H1 (cell line): ENCODE data around the gene POP5. TPM values are rescaled to one million over a fixed set of nuclear protein-coding genes. Genes with fewer than 3 reads are reported as not detected.

Source experiments
- CTCF ChIA-PET: fragments of 300-600 bp; sonication (Branson Sonifier 250); formaldehyde crosslinking; loops from one replicate; lab custom pipeline; 2021; ENCODE audit not compliant: partially characterized antibody; lab: Charles Lee
- POLR2A ChIA-PET: fragments of 300-600 bp; sonication (Branson Sonifier 250); formaldehyde crosslinking; loops from one replicate; lab custom pipeline; 2021; ENCODE audit warnings: inconsistent platforms; ENCODE audit not compliant: partially characterized antibody; lab: Charles Lee
- DNase-seq, 2 experiments: peaks; one replicate each; pipeline versions ENCODE4 v3.0.0 to v3.0.0-alpha.2; 2010 to 2022; ENCODE audit warnings: low spot score in 2 of 2, low read depth in 1 of 2, mixed read lengths in 1 of 2
- FAIRE-seq: peaks from 2 replicates; lab custom pipeline; 2011; peaks lifted over from hg19 to GRCh38; lab: Jason Lieb, UNC
- H2AFZ ChIP-seq: 2 replicates; pipeline ENCODE4 v1.8.1; 2012; ENCODE audit warnings: low read length, inconsistent platforms
- H2AK5ac ChIP-seq: 2 replicates; pipeline ENCODE4 v1.6.1; 2013; ENCODE audit warnings: low read depth, low read length
- H2BK120ac ChIP-seq: replicated peaks from 2 replicates; pipeline ENCODE3; 2013; ENCODE audit warnings: low read depth, low read length, inconsistent platforms
- H2BK12ac ChIP-seq: 2 replicates; pipeline ENCODE4 v1.6.1; 2013; ENCODE audit warnings: low read depth, low read length
- H2BK15ac ChIP-seq: 2 replicates; pipeline ENCODE4 v1.6.1; 2013; ENCODE audit warnings: low read length
- H2BK20ac ChIP-seq: 2 replicates; pipeline ENCODE4 v1.6.1; 2013; ENCODE audit warnings: low read length
- H2BK5ac ChIP-seq: 2 replicates; pipeline ENCODE4 v1.6.1; 2013; ENCODE audit warnings: low read depth, low read length
- H3K14ac ChIP-seq: 2 replicates; pipeline ENCODE4 v1.6.1; 2013; ENCODE audit warnings: inconsistent platforms; ENCODE audit not compliant: insufficient read length
- H3K18ac ChIP-seq: 2 replicates; pipeline ENCODE4 v1.6.1; 2013; ENCODE audit warnings: low read length; ENCODE audit errors: extremely low read depth
- H3K23ac ChIP-seq: 2 replicates; pipeline ENCODE4 v1.6.1; 2013; ENCODE audit warnings: inconsistent platforms; ENCODE audit not compliant: insufficient read length
- H3K23me2 ChIP-seq: 2 replicates; pipeline ENCODE4 v1.6.1; 2013; ENCODE audit warnings: low read depth, low read length
- H3K27ac ChIP-seq: 2 replicates; pipeline ENCODE4 v1.6.1; 2011; ENCODE audit warnings: low read depth, low read length, inconsistent platforms
- H3K27me3 ChIP-seq, 4 experiments: replicated peaks in 1 of 4; 1 replicate in 1 of 4; 2 replicates in 3 of 4; pipeline versions ENCODE4 v1.6.1 to v1.8.1; 2011 to 2013; ENCODE audit warnings: low read length in 3 of 4, mild to moderate bottlenecking in 3 of 4, inconsistent platforms in 2 of 4, mixed read lengths in 2 of 4, moderate library complexity in 1 of 4; ENCODE audit not compliant: control insufficient read depth in 3 of 4, insufficient read depth in 3 of 4; ENCODE audit errors: extremely low read depth in 1 of 4
- H3K36me3 ChIP-seq, 4 experiments: 2 replicates each; pipeline versions ENCODE4 v1.6.1 to v1.8.1; 2011 to 2013; ENCODE audit warnings: mild to moderate bottlenecking in 4 of 4, low read length in 3 of 4, moderate library complexity in 2 of 4, control low read depth in 1 of 4, inconsistent platforms in 1 of 4; ENCODE audit not compliant: insufficient read depth in 4 of 4, control insufficient read depth in 2 of 4
- H3K4ac ChIP-seq: replicated peaks from 2 replicates; pipeline ENCODE3; 2013; ENCODE audit warnings: low read length, low read depth, mixed read lengths, inconsistent platforms; ENCODE audit not compliant: insufficient read length
- H3K4me1 ChIP-seq, 4 experiments: replicated peaks in 1 of 4; 1 replicate in 1 of 4; 2 replicates in 3 of 4; pipeline versions ENCODE4 v1.6.1 to v1.8.1; 2011 to 2013; ENCODE audit warnings: low read length in 3 of 4, inconsistent platforms in 2 of 4, mixed read lengths in 1 of 4; ENCODE audit not compliant: insufficient read depth in 4 of 4, control insufficient read depth in 3 of 4
- H3K4me2 ChIP-seq, 2 experiments: 2 replicates each; pipeline versions ENCODE4 v1.6.1 to v1.8.1; 2011 to 2013; ENCODE audit warnings: low read depth in 2 of 2, low read length in 2 of 2, control low read depth in 1 of 2, inconsistent platforms in 1 of 2, mild to moderate bottlenecking in 1 of 2; ENCODE audit not compliant: insufficient read depth in 1 of 2
- H3K4me3 ChIP-seq, 4 experiments: fragments of 200-600, 300-600 bp in 1 of 4; sonication (generic), shearing (Covaris generic), sonication (Bioruptor Twin) in 1 of 4; 2 replicates each; pipeline versions ENCODE4 v1.5.1 to v1.8.1; 2011 to 2016; ENCODE audit warnings: low read length in 4 of 4, low read depth in 3 of 4, control low read depth in 2 of 4, inconsistent platforms in 2 of 4, mild to moderate bottlenecking in 2 of 4, mixed read lengths in 1 of 4, moderate library complexity in 1 of 4; ENCODE audit not compliant: insufficient read depth in 2 of 4; ENCODE audit errors: extremely low read depth in 1 of 4
- H3K56ac ChIP-seq: replicated peaks from 2 replicates; pipeline ENCODE3; 2013; ENCODE audit warnings: low read depth, mild to moderate bottlenecking, mixed read lengths, low read length, inconsistent platforms; ENCODE audit not compliant: insufficient read length
- H3K79me1 ChIP-seq: 2 replicates; pipeline ENCODE4 v1.6.1; 2013; ENCODE audit warnings: low read depth, low read length, control low read depth
- H3K79me2 ChIP-seq, 2 experiments: 2 replicates each; pipeline versions ENCODE4 v1.6.1 to v1.8.1; 2012 to 2013; ENCODE audit warnings: low read length in 2 of 2, mild to moderate bottlenecking in 2 of 2, inconsistent platforms in 1 of 2; ENCODE audit not compliant: insufficient read depth in 2 of 2, control insufficient read depth in 1 of 2
- H3K9ac ChIP-seq, 4 experiments: replicated peaks in 1 of 4; 1 replicate in 1 of 4; 2 replicates in 3 of 4; pipeline versions ENCODE4 v1.6.1 to v1.8.1; 2011 to 2013; ENCODE audit warnings: low read depth in 3 of 4, low read length in 3 of 4, control low read depth in 2 of 4, mild to moderate bottlenecking in 2 of 4, moderate library complexity in 2 of 4, inconsistent platforms in 1 of 4; ENCODE audit errors: extremely low read depth in 1 of 4
- H3K9me3 ChIP-seq, 2 experiments: 2 replicates each; pipeline versions ENCODE4 v1.6.1 to v1.8.1; 2012 to 2013; ENCODE audit warnings: mild to moderate bottlenecking in 2 of 2, moderate library complexity in 2 of 2, control low read depth in 1 of 2, inconsistent platforms in 1 of 2, low read depth in 1 of 2, low read length in 1 of 2, mixed read lengths in 1 of 2; ENCODE audit not compliant: insufficient read depth in 2 of 2
- H4K20me1 ChIP-seq, 2 experiments: replicated peaks in 1 of 2; 2 replicates each; pipeline versions ENCODE3 to v1.8.1; 2011 to 2013; ENCODE audit warnings: inconsistent platforms in 2 of 2, low read length in 2 of 2, mild to moderate bottlenecking in 1 of 2; ENCODE audit not compliant: insufficient read depth in 2 of 2, control insufficient read depth in 1 of 2
- H4K5ac ChIP-seq: 2 replicates; pipeline ENCODE4 v1.6.1; 2013; ENCODE audit warnings: low read length, low read depth, mixed read lengths, inconsistent platforms; ENCODE audit not compliant: insufficient read length
- H4K8ac ChIP-seq: 2 replicates; pipeline ENCODE4 v1.8.0; 2013; ENCODE audit warnings: mild to moderate bottlenecking, moderate library complexity, low read length, inconsistent platforms; ENCODE audit not compliant: insufficient read depth; ENCODE audit errors: extremely low read depth
- H4K91ac ChIP-seq: replicated peaks from 2 replicates; pipeline ENCODE3; 2013; ENCODE audit warnings: low read length, mixed read lengths, inconsistent platforms; ENCODE audit not compliant: insufficient read length
- BCL11A ChIP-seq, 2 experiments: IDR thresholded peaks; one replicate each; pipeline ENCODE4 v1.6.1; 2011; ENCODE audit warnings: low read depth in 2 of 2, low read length in 2 of 2, mild to moderate bottlenecking in 2 of 2
- EP300 ChIP-seq, 2 experiments: IDR thresholded peaks; 1 replicate in 1 of 2; 2 replicates in 1 of 2; pipeline ENCODE4 v1.6.1; 2011 to 2012; ENCODE audit warnings: low read depth in 2 of 2, low read length in 2 of 2, mild to moderate bottlenecking in 2 of 2, borderline replicate concordance in 1 of 2, inconsistent platforms in 1 of 2, moderate library complexity in 1 of 2
- GTF2F1 ChIP-seq: IDR thresholded peaks from 2 replicates; pipeline ENCODE4 v1.6.1; 2012; ENCODE audit warnings: low read depth, low read length, improper control_type of control experiment, borderline replicate concordance
- KDM4A ChIP-seq: IDR thresholded peaks from one replicate; pipeline ENCODE4 v1.7.1; 2012; ENCODE audit warnings: low read depth, mild to moderate bottlenecking, moderate library complexity, low read length, inconsistent platforms; ENCODE audit not compliant: severe bottlenecking
- RAD21 ChIP-seq, 2 experiments: IDR thresholded peaks in 1 of 2; conservative IDR thresholded peaks in 1 of 2; 2 replicates each; pipeline ENCODE4 v1.6.1; 2011; ENCODE audit warnings: low read depth in 2 of 2, low read length in 2 of 2, improper control_type of control experiment in 1 of 2, inconsistent platforms in 1 of 2, mild to moderate bottlenecking in 1 of 2, moderate library complexity in 1 of 2
- USF2 ChIP-seq: IDR thresholded peaks from 2 replicates; pipeline ENCODE4 v1.6.1; 2011; ENCODE audit warnings: low read length, improper control_type of control experiment
- WGBS, 2 experiments: shearing (Covaris generic) in 1 of 2; methylation state at CpG; one replicate each; pipeline versions ENCODE4 v1.1.6 to v1.1.7; 2013 to 2015; ENCODE audit warnings: low lambda C conversion rate in 2 of 2, mixed read lengths in 2 of 2, inconsistent platforms in 1 of 2, low coverage in 1 of 2, missing lambda C conversion rate in 1 of 2; ENCODE audit not compliant: insufficient replicate concordance in 2 of 2, insufficient coverage in 1 of 2, insufficient read length in 1 of 2; ENCODE audit errors: extremely low coverage in 1 of 2, missing lambda C conversion rate in 1 of 2; 5-methylcytosine and 5-hydroxymethylcytosine counted together
- polyA plus RNA-seq, 7 experiments: library from polyadenylated mRNA; depleted of rRNA in 3 of 7; stranded (reverse) in 5 of 7; unstranded in 2 of 7; fragments of >200 nt in 5 of 7; fragments of 200-250 nt in 2 of 7; gene quantifications; 1 replicate in 5 of 7; 2 replicates in 1 of 7; 4 replicates in 1 of 7; pipeline versions ENCODE4 v1.2.1 to v1.2.3, GENCODE V29; 2011 to 2013; ENCODE audit warnings: missing spikeins in 2 of 7, mixed read lengths in 2 of 7
- total RNA-seq: library from RNA; stranded (reverse); fragmentation: NEBNext Ultra II Directional; extraction: Animal tissue kit (Norgen Biotek cat#: 25700); gene quantifications from 2 replicates; pipeline ENCODE4 v1.2.1, GENCODE V29; 2021

Gene POP5
- total and polyA plus RNA-seq, 2 of the 8 experiments (the other 6 are each of a cell fraction or from before 2014, with no cell fraction given), result 59.7 to 124 TPM

GRCh38 chr12:120620624-120621023 lies 39.4 kb upstream of the POP5 start:
- TF ChIP-seq EP300 (IDR thresholded peaks at IDR 0.05; ENCODE audit: borderline replicate concordance in 1 of 2, low read depth in 2 of 2, low read length in 2 of 2), result no peak
- TF ChIP-seq KDM4A, result no peak
- TF ChIP-seq BCL11A (IDR thresholded peaks at IDR 0.05; ENCODE audit: low read depth in 2 of 2, low read length in 2 of 2), result no peak
- TF ChIP-seq GTF2F1, result no peak
- no peak for TF ChIP-seq USF2
- TF ChIP-seq RAD21 (IDR thresholded peaks at IDR 0.05 in 1 of 2, conservative IDR thresholded peaks at IDR 0.05 in 1 of 2; ENCODE audit: low read depth in 2 of 2, low read length in 2 of 2), result no peak
- H3K4ac ChIP-seq, result no peak overlapping the region
- no peaks in the 10 kb centered on the region for H3K79me2 ChIP-seq
- H4K8ac ChIP-seq, result no peak overlapping the region
- H3K9me3 ChIP-seq, result no peaks in the 10 kb centered on the region
- no peaks in the 10 kb centered on the region for H3K23me2 ChIP-seq
- H2BK15ac ChIP-seq, result no peak overlapping the region
- no peak overlapping the region for H3K4me2 ChIP-seq
- ChIA-PET POLR2A (interaction anchor here (1.2 to 1.6 kb wide), 2 partner anchors 39 to 91 kb away, joined by 3 to 5 read pairs; partner anchors contain the start of gene POP5), CTCF (interaction anchor here (1.2 to 2.3 kb wide), 3 partner anchors 8 to 28 kb away, joined by 4 to 11 read pairs (median 8); no protein-coding TSS in a partner anchor)
- no peaks in the 10 kb centered on the region for H3K79me1 ChIP-seq
- no peaks in the 10 kb centered on the region for H4K20me1 ChIP-seq
- H3K9ac ChIP-seq, result no peak overlapping the region
- no peak overlapping the region for H2BK20ac ChIP-seq
- no peak overlapping the region for H3K4me3 ChIP-seq
- no peaks in the 10 kb centered on the region for H3K36me3 ChIP-seq
- H3K14ac ChIP-seq, result no peak overlapping the region
- no peak overlapping the region for H4K91ac ChIP-seq
- H2AFZ ChIP-seq, result no peak overlapping the region
- H3K4me1 ChIP-seq, result peaks cover 0 to 4% (median 4%) of the 10 kb centered on the region in 4 experiments; a peak in 4 of 7 replicates
- WGBS, 2 experiments, result 83% methylated on average over 2 of the region's 2 CpGs; no CpG with 5 or more reads in 1 of the 2 experiments
- H2AK5ac ChIP-seq, result no peak overlapping the region
- no peak overlapping the region for H3K27ac ChIP-seq
- H2BK5ac ChIP-seq, result no peak overlapping the region
- no peak overlapping the region for H2BK120ac ChIP-seq
- no peak overlapping the region for H3K18ac ChIP-seq
- H3K27me3 ChIP-seq, result peaks cover 0 to 3% (median 0%) of the 10 kb centered on the region in 4 experiments; a peak in 1 of 7 replicates
- H3K23ac ChIP-seq, result no peak overlapping the region
- FAIRE-seq (no peak), DNase-seq (no peak)
- no peak overlapping the region for H4K5ac ChIP-seq
- H3K56ac ChIP-seq, result no peak overlapping the region
- H2BK12ac ChIP-seq, result no peak overlapping the region
